Posterior vena cava (tissue), 2 donors: ENCODE measurements around the gene GCH1. TPM values are rescaled to one million over a fixed set of nuclear protein-coding genes. Genes with fewer than 3 reads are reported as not detected.

Experiments used
- microRNA-seq, 2 donors: library from miRNA; unstranded; fragments of <30 nt; microRNA quantifications; one replicate each; pipeline ENCODE4 v1.2.0, GENCODE V29; 2020 to 2021; ENCODE audit warnings: borderline microRNAs expressed in 2 of 2
- total RNA-seq, 2 donors: library from RNA; stranded (reverse); fragmentation: NEBNext Ultra II Directional; extraction: Animal tissue kit (Norgen Biotek cat#: 25700); gene quantifications; one replicate each; pipeline ENCODE4 v1.2.1, GENCODE V29; 2021
- donor health status: DM: yes; HTN: yes; CAD: no.
- donor health status: DM: yes; HTN: yes; CAD: no.

The GCH1 gene
- total RNA-seq, 2 donors from 2014 or later = 6.9 to 9.3 TPM

Small RNA genes lying within 50 kb of the gene (microRNA-seq; reads per million reads assigned to microRNA genes)
- 0 reads per million in 2 donors for gene MIR4308

Other genes starting within 250 kb of the GCH1 start
- gene WDHD1, start 124.3 kb upstream of the GCH1 start, total RNA-seq = 1 to 10 TPM; 3.0 to 4.5 TPM
- 10 to 100 TPM; 34.3 to 48.1 TPM for gene SOCS4, start 124.4 kb upstream of the GCH1 start, total RNA-seq
- 10 to 100 TPM; 90.2 to 97.5 TPM for gene MAPK1IP1L, start 148.8 kb upstream of the GCH1 start, total RNA-seq
- gene LGALS3, start 226.4 kb upstream of the GCH1 start, total RNA-seq = 100 to 1,000 TPM; 148 to 189 TPM